Activated CD4-positive, CD25-positive, alpha-beta regulatory T cell treated with anti-CD3 and anti-CD28 coated beads, Interleukin-2, amount 50 U/mL, for 24 hours (primary cell): ENCODE measurements around the gene GLT1D1.
"Not testable (repeated sequence)": the region's sequence is repeated elsewhere in the genome, so short reads cannot be mapped to it uniquely, and the experiment has no call there.

ENCODE experiments used
- ATAC-seq, 2 donors: fragments of 150-1000 bp; cut with Tn5 transposase; one replicate each; pipeline ENCODE4 v1.10.0; 2021; ENCODE audit warnings: mild to moderate bottlenecking in 1 of 2, moderate library complexity in 1 of 2

GLT1D1 gene

GRCh38 chr12:128820723-128821432, 32.4 kb upstream of the GLT1D1 start:
- ATAC-seq, result no peak

DNA sequence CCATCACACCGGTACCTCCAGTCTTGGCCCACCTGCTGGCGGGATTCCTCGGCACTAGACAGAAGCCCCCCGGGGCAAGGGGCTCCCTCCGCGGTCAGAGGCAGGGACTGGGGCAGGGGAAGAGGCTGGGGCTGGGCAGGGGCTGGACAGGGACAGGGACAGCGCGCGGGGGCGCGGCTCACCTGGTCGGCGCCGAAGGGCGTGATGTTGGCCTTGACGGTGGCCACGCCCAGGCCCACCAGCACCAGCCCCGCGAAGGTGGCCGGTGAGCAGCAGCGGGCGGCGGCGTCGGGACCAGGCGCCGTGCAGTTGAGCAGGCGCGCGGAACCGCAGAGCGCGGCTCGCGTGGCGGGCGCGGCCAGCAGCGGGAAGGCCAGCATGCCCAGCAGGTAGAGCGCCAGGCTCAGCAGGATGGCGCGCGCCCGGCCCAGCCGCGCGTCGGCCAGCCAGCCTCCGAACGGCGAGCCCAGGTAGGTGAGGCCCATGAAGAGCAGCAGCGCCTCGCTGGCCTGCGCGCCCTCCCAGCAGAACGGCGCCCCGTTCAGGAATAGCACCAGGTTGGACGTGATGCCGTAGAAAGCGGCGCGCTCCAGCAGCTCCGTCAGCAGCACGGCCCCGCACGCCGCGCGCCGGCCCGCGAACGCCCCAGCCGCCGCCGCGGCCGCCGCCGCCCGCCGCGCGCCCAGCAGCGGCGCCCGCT, 29.9 kb upstream of the GLT1D1 start:
- ATAC-seq, result peak; percentile 8

DNA sequence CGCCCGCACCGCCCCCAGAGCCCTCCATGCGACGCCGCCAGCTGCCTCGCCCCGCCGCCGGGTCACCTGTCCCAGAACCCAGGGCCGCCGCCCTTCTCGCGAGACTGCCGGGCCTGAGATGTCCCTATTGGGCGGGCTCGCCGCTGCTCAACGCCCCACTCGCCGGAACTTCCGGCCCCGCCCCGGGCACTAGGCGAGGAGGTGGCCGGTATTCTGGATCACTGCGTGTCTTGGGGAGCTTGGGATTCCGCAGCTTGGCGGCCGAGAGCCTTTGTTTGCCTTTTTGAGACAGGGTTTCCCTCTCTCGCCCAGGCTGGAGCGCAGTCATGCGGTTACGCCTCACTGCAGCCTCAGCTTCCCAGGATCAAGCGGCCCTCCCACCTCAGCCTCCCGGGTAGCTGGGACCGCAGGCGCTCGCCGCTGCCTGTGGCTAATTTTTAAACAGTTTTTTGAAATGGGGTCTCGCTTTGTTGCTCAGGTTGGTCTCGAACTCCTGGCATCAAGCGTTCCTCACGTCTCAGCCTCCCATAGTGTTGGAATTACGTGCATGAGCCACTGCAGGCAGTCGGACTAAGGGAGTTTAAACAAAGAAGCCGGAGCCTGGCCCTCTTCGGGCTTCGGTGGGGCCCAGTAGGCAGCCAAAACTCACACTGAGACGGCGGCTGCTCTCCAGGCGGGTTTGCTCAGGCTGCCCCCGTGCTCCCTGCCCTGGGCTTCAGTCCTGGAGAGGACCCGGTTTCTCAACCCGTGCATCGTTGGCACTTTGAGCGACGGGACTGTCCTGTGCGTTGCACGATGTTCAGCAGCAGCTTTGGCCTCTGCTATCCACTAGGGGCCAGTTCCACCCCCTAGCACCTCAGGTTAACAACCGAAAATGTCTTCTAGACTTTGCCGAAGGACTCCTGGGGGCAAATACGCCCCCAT, 29.1 kb upstream of the GLT1D1 start, which contains the start of gene SLC15A4:
TSS of gene SLC15A4 (minus strand) at position 43 of the 924 bp plus-strand sequence. CDS start at position 28, 15 bp downstream.
- peak; percentile 96 to 97 for ATAC-seq

GRCh38 chr12:128825835-128826234, 27.4 kb upstream of the GLT1D1 start:
- ATAC-seq, result no peak

DNA sequence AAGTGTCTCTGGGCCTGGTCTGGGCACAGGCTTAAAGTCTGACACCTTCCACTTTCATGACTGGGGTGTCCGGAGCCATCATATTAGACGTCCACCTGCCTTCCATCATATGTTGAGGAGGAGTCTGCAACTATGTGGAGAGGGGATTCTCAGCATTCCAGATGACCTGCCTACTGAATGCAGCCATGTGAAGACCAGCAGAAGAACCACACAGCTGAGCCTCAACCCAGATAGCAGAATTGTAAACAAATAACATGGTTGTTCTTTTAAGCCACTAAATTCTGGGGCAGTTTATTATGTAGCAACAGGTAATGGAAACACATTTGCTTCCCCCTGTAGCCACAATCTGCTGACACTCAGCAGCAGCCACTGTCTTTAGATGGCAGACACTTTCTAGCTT, 25.6 kb upstream of the GLT1D1 start:
- no peak for ATAC-seq

DNA sequence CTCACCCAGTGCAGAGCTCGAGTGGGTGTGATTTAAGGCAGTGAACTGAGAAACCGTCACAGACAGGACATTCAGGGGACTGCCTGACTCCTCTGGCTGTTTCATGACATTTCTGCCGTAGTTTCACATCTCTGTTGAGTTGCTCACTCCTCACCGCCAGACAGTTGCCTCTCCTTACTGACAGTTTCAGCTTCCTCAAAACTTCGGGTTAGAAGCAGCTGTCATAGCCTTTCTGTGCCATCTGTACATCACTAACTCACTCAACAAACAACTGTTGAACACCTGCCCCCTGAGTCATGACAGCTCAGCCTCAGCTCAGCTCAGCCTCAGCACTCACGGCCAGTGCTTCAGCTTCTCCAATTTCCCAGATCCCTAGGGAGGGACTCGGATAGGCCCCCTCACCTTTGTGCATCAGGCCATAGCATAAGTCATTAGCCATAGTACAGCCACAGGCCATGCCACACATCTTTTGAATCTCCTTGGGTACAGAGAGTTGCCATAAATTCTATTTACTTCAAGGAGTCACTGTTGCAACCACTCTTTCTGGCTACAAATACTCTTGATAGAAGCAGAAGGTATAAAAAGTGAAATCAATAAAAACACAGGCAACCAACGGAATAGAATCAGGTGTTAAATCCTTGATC, 23.3 kb upstream of the GLT1D1 start:
- peak; percentile 78 to 81 for ATAC-seq

DNA sequence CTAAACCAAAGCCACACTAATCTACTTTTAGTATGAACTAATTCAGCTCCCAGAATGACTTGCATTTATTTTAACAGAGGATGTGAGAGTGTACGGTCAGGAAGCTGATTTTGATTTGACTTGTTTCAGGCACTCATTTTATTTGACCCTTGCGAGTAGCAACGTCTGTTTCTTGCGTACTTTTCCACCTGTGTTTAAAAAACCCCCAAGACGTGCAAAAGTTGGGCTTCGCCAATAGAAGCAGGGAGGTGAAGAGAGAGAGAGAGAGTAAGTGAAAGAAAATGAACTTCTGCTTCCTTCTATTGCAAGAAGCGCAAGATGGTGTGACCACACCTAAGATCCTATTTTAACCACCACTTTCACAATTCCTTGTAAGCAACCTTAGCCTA, 22.8 kb upstream of the GLT1D1 start:
- peak; percentile 18 to 24 for ATAC-seq

GRCh38 chr12:128833418-128833817, 19.9 kb upstream of the GLT1D1 start:
- no peak for ATAC-seq

- ATAC-seq, result not testable (repeated sequence)
These were observed 13.4 kb upstream of the GLT1D1 start for GRCh38 chr12:128839885-128840284.

GRCh38 chr12:128840862-128841468, 12.3 kb upstream of the GLT1D1 start:
- no peak for ATAC-seq

- ATAC-seq, result no peak
These were observed 10.7 kb upstream of the GLT1D1 start for GRCh38 chr12:128842579-128842978.

DNA sequence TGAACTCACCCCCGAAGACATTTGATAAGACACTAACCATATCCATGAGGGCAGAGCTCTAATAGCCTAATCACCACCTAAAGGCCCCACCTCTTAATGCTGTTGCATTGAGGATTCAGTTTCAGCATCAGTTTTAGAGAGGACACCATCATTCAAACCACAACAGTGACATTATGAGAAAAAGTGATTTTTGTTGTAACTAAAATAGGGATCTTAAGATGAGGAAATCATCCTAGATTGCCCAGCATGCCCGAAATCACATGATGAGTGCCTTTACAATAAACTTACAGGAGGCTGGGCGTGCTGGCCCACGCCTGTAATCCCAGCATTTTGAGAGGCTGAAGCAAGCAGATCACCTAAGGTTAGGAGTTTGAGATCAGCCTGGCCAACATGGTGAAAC, 9.7 kb upstream of the GLT1D1 start:
- no peak for ATAC-seq

DNA sequence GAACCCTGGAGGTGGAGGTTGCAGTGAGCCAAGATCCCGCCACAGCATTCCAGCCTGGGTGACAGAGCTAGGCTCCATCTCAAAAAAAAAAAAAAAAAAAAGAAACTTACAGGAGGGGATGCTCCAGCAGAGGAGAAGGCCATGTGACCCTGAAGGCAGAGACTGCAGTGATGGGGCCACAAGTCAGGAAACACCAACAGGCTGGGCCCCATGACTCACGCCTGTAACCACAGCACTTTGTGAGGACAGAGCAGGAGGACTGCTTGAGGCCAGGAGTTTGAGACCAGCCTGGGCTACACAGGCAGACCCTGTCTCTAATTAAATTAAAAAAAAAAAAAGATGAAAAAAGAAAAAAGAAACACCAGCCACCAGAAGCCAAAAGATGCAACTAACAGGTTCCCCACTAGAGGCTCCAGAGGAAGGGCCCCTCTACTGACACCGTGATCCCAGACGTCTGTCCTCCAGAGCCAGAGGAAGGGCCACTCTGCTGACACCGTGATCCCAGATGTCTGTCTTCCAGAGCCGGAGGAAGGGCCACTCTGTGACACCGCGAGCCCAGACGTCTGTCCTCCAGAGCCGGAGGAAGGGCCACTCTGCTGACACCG, 9.1 kb upstream of the GLT1D1 start:
- ATAC-seq, result no peak

DNA sequence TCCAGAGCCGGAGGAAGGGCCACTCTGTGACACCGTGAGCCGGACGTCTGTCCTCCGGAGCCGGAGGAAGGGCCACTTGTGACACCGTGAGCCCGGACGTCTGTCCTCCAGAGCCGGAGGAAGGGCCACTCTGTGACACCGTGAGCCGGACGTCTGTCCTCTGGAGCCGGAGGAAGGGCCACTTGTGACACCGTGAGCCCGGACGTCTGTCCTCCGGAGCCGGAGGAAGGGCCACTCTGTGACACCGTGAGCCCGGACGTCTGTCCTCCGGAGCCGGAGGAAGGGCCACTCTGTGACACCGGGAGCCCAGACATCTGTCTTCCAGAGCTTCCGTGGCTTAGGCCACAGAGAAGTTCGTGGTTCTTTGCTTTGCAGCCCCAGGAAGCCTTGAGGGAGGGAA, 6.6 kb upstream of the GLT1D1 start:
- not testable (repeated sequence) for ATAC-seq

GRCh38 chr12:128848371-128848770, 4.9 kb upstream of the GLT1D1 start:
- no peak for ATAC-seq

GRCh38 chr12:128849806-128850205, 3.5 kb upstream of the GLT1D1 start:
- ATAC-seq, result not testable (repeated sequence)

DNA sequence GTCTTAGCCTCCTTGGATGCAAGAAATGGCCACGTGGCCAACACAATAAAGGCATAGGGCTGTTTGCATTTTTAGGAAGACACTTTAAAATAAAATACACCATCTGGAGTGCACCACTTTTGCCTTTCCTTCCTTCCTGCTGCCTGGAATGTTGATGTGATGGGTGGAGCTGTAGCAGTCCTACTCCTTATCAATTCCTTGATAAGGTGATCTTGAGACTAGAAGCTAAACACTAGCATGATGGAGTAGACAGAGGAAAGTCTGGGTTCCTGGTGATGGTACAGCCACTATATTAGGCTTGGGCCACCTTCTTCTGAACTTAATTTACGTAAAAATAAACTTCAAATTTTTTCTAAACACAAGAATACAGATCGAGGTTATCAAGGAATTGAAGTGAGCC, 2.9 kb upstream of the GLT1D1 start:
- no peak for ATAC-seq

DNA sequence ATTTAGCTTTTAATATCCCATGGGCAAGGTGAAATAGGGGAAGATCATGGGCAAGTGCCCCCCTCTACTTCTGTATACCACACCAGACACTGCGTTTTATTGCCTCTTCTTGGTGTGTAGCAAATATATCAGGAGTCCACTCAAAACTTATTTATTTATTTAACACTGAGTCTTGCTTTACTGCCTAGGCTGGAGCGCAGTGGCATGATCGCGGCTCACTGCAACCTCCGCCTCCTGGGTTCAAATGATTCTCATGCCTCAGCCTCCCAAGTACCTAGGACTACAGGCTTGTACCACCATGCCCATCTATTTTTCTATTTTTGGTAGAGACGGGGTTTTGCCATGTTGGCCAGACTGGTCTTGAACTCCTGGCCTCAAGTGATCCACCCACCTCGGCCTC, 1.8 kb upstream of the GLT1D1 start:
- ATAC-seq, result not testable (repeated sequence)

- ATAC-seq, result no peak
These were observed 1.1 kb upstream of the GLT1D1 start for GRCh38 chr12:128852026-128852698.

DNA sequence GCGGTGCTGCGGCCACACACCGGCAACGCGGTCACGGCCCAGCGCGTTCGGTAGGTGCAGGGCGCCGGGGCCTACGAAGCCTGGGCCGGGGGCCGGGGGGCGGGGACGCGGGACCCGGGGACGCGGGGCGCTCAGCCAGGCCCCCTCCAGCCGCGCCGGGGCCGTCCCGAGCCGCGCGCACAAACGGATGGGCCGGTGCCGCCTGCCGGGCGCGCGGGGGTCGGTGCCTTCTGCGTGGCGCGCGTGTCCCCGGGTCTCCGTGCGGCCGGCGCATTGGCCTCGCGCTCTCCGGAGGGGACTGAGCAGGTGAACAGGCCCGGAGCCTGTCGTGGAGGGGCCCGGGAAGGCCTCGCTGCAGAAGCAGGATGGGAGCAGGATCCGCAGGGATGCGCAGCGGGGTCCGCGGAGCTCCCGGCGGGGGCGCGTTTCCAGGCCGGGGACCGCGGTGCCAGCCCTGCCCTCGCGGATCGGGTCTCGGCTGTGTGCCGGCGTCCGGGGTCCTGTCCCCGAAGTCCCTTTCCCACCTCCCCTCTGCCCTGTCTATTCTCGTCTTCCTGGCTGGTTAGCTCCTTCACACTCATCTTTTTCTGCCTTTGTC, 421 bp downstream of the GLT1D1 start:
- ATAC-seq, result no peak
